ENCODE results near the gene CAMTA2. TPM values are rescaled to one million over a fixed set of nuclear protein-coding genes. Genes with fewer than 3 reads are reported as not detected.
"Not testable (repeated sequence)": the region's sequence is repeated elsewhere in the genome, so short reads cannot be mapped to it uniquely, and the experiment has no call there.

CAMTA2 gene
- total RNA-seq, 2 donors from 2014 or later, result 13.6 to 24.8 TPM

GRCh38 chr17:4931963-4932362 is 55.5 kb downstream of the CAMTA2 start, which contains the start of gene GP1BA:
TSS of gene GP1BA (plus strand) at chr17:4932277. CDS start at chr17:4932605, 328 bp downstream.
- peaks cover 16% of the 10 kb centered on the region for H3K4me1 Mint-ChIP-seq

GRCh38 chr17:4928881-4929280 is 58.6 kb downstream of the CAMTA2 start:
- Histone ChIP-seq H3K4me3 (ENCODE audit: low read length) (no peak overlapping the region), H3K36me3 (ENCODE audit: control insufficient read depth, insufficient read depth, low read length) (peaks cover 3% of the 10 kb centered on the region), H3K27me3 (ENCODE audit: control insufficient read depth, insufficient read depth, low read length, poor library complexity, severe bottlenecking) (no peaks in the 10 kb centered on the region), H3K9me3 (ENCODE audit: control insufficient read depth, low read length) (no peaks in the 10 kb centered on the region), H3K9ac (ENCODE audit: extremely low read depth, low read length, poor library complexity, severe bottlenecking) (no peak overlapping the region), H3K27ac (ENCODE audit: low read depth, low read length) (no peak overlapping the region), H3K4me1 (ENCODE audit: control insufficient read depth, insufficient read depth, low read length) (no peaks in the 10 kb centered on the region)
- Mint-ChIP-seq H3K4me3 (no peak overlapping the region), H3K27ac (no peak overlapping the region), H3K9me3 (no peaks in the 10 kb centered on the region), H3K36me3 (ENCODE audit: low read depth) (peaks cover 10% of the 10 kb centered on the region), H3K4me1 (peaks cover 8% of the 10 kb centered on the region), H3K27me3 (ENCODE audit: insufficient read depth) (no peaks in the 10 kb centered on the region)
- DNase-seq, result no peak
- no peak for TF ChIP-seq CTCF (conservative IDR thresholded peaks at IDR 0.05)
- WGBS, 2 experiments (ENCODE audit: insufficient coverage in 1 of 2, insufficient read length in 1 of 2), result 96% methylated on average over 12 to 18 of the region's 18 CpGs

More at GRCh38 chr17:4931963-4932362, 55.5 kb downstream of the CAMTA2 start, which contains the start of gene GP1BA:
- H3K27me3 ChIP-seq (ENCODE audit: control insufficient read depth, insufficient read depth, low read length, poor library complexity, severe bottlenecking), result no peaks in the 10 kb centered on the region
- H3K36me3 ChIP-seq (ENCODE audit: control insufficient read depth, insufficient read depth, low read length), result peaks cover 12% of the 10 kb centered on the region
- DNase-seq, result no peak
- H3K9ac ChIP-seq (ENCODE audit: extremely low read depth, low read length, poor library complexity, severe bottlenecking), result no peak within 1 kb of the TSS
- Mint-ChIP-seq H3K27ac (peak within 1 kb of the TSS; percentile 48), H3K9me3 (no peaks in the 10 kb centered on the region), H3K27me3 (ENCODE audit: insufficient read depth) (no peaks in the 10 kb centered on the region), H3K36me3 (ENCODE audit: low read depth) (peaks cover 11% of the 10 kb centered on the region), H3K4me3 (no peak within 1 kb of the TSS)
- H3K9me3 ChIP-seq (ENCODE audit: control insufficient read depth, low read length), result no peaks in the 10 kb centered on the region
- H3K4me1 ChIP-seq (ENCODE audit: control insufficient read depth, insufficient read depth, low read length), result no peaks in the 10 kb centered on the region
- TF ChIP-seq CTCF (conservative IDR thresholded peaks at IDR 0.05), result no peak
- H3K27ac ChIP-seq (ENCODE audit: low read depth, low read length), result no peak within 1 kb of the TSS
- WGBS, 2 experiments (ENCODE audit: insufficient coverage in 1 of 2, insufficient read length in 1 of 2), result 92 to 97% methylated on average over 5 to 14 of the region's 14 CpGs
- no peak within 1 kb of the TSS for H3K4me3 ChIP-seq (ENCODE audit: low read length)

- H3K27me3 Mint-ChIP-seq (ENCODE audit: insufficient read depth); H3K27ac Mint-ChIP-seq; H3K36me3 ChIP-seq (ENCODE audit: control insufficient read depth, insufficient read depth, low read length); H3K4me1 Mint-ChIP-seq; H3K4me3 Mint-ChIP-seq; H3K9me3 Mint-ChIP-seq; DNase-seq; H3K4me3 ChIP-seq (ENCODE audit: low read length); H3K9ac ChIP-seq (ENCODE audit: extremely low read depth, low read length, poor library complexity, severe bottlenecking); H3K4me1 ChIP-seq (ENCODE audit: control insufficient read depth, insufficient read depth, low read length); H3K27ac ChIP-seq (ENCODE audit: low read depth, low read length); H3K9me3 ChIP-seq (ENCODE audit: control insufficient read depth, low read length); H3K27me3 ChIP-seq (ENCODE audit: control insufficient read depth, insufficient read depth, low read length, poor library complexity, severe bottlenecking): not testable (repeated sequence)
- WGBS, 2 experiments (ENCODE audit: insufficient coverage in 1 of 2, insufficient read length in 1 of 2), result 92 to 96% methylated on average over 14 to 24 of the region's 24 CpGs
- peaks cover 10% of the 10 kb centered on the region for H3K36me3 Mint-ChIP-seq (ENCODE audit: low read depth)
Observed at GRCh38 chr17:4926577-4927335, 60.7 kb downstream of the CAMTA2 start.
